Sigmoid colon (tissue), 4 donors: Measurements from ENCODE around the gene CASP3.
"Not testable (repeated sequence)": the region's sequence is repeated elsewhere in the genome, so short reads cannot be mapped to it uniquely, and the experiment has no call there.

Experiments used
- EP300 ChIP-seq, 4 donors: sonication (generic); formaldehyde crosslinking; IDR thresholded peaks; one replicate each; pipeline ENCODE4 v1.6.1; 2017; ENCODE audit warnings: antibody characterized with exemption in 4 of 4
- POLR2A ChIP-seq, 2 donors: fragments of 450-650 bp; IDR thresholded peaks; one replicate each; pipeline ENCODE4 v1.6.1; 2016; ENCODE audit warnings: antibody characterized with exemption in 2 of 2, mild to moderate bottlenecking in 2 of 2, moderate library complexity in 2 of 2
- POLR2AphosphoS5 ChIP-seq, 4 donors: sonication (generic); formaldehyde crosslinking; IDR thresholded peaks; one replicate each; pipeline ENCODE4 v1.6.1; 2017; ENCODE audit warnings: antibody characterized with exemption in 4 of 4
- TF ChIP-seq, protein P1 (sequence below), 4 experiments: fragments of 450-650 bp in 3 of 4; fragments of 200-600 bp in 1 of 4; IDR thresholded peaks; one replicate each; pipeline ENCODE4 v1.5.1; 2016 to 2019; ENCODE audit warnings: antibody characterized with exemption in 4 of 4, mild to moderate bottlenecking in 3 of 4, moderate library complexity in 2 of 4

DNA sequence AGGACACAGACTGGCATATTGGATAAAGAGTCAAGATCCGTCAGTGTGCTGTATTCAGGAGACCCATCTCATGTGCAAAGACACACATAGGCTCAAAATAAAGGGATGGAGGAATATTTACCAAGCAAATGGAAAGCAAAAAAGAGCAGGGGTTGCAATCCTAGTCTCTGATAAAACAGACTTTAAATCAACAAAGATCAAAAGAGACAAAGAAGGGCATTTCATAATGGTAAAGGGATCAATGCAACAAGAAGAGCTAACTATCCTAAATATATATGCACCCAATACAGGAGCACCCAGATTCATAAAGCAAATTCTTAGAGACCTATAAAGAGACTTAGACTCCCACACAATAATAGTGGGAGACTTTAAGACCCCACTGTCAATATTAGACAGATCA, 46.4 kb downstream of the CASP3 start:
- TF ChIP-seq EP300, POLR2A, POLR2AphosphoS5 (IDR thresholded peaks at IDR 0.05): not testable (repeated sequence)
- TF ChIP-seq, protein P1, sequence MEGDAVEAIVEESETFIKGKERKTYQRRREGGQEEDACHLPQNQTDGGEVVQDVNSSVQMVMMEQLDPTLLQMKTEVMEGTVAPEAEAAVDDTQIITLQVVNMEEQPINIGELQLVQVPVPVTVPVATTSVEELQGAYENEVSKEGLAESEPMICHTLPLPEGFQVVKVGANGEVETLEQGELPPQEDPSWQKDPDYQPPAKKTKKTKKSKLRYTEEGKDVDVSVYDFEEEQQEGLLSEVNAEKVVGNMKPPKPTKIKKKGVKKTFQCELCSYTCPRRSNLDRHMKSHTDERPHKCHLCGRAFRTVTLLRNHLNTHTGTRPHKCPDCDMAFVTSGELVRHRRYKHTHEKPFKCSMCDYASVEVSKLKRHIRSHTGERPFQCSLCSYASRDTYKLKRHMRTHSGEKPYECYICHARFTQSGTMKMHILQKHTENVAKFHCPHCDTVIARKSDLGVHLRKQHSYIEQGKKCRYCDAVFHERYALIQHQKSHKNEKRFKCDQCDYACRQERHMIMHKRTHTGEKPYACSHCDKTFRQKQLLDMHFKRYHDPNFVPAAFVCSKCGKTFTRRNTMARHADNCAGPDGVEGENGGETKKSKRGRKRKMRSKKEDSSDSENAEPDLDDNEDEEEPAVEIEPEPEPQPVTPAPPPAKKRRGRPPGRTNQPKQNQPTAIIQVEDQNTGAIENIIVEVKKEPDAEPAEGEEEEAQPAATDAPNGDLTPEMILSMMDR (IDR thresholded peaks at IDR 0.05) = not testable (repeated sequence)
